ENCODE measurements around the gene PRKCI.
"Not testable (repeated sequence)": the region's sequence is repeated elsewhere in the genome, so short reads cannot be mapped to it uniquely, and the experiment has no call there.

The PRKCI gene

GRCh38 chr3:170330366-170330765 is 108.1 kb downstream of the PRKCI start:
- DNase-seq (ENCODE audit: low read depth, low spot score), result peak; percentile 65
- in situ Hi-C loops (cut with HindIII; ENCODE audit: low sequenced_read_pairs), result no loop called here
- TF ChIP-seq CTCF (IDR thresholded peaks at IDR 0.05; ENCODE audit: low read depth, low read length), result no peak

GRCh38 chr3:170331143-170331542 is 108.9 kb downstream of the PRKCI start:
- no peak for TF ChIP-seq CTCF (IDR thresholded peaks at IDR 0.05; ENCODE audit: low read depth, low read length)

More at GRCh38 chr3:170330366-170330765, 108.1 kb downstream of the PRKCI start:
- no peak overlapping the region for H3K4me3 ChIP-seq (ENCODE audit: low read depth, low read length)

GRCh38 chr3:170337420-170337819 is 115.2 kb downstream of the PRKCI start:
- TF ChIP-seq CTCF (IDR thresholded peaks at IDR 0.05; ENCODE audit: low read depth, low read length), result no peak
- DNase-seq (ENCODE audit: low read depth, low spot score), result no peak
- in situ Hi-C loops (cut with HindIII; ENCODE audit: low sequenced_read_pairs), result no loop called here
- H3K4me3 ChIP-seq (ENCODE audit: low read depth, low read length), result no peak overlapping the region

More at GRCh38 chr3:170331143-170331542, 108.9 kb downstream of the PRKCI start:
- no peak for DNase-seq (ENCODE audit: low read depth, low spot score)
- in situ Hi-C loops (cut with HindIII; ENCODE audit: low sequenced_read_pairs), result no loop called here
- H3K4me3 ChIP-seq (ENCODE audit: low read depth, low read length), result no peak overlapping the region

DNA sequence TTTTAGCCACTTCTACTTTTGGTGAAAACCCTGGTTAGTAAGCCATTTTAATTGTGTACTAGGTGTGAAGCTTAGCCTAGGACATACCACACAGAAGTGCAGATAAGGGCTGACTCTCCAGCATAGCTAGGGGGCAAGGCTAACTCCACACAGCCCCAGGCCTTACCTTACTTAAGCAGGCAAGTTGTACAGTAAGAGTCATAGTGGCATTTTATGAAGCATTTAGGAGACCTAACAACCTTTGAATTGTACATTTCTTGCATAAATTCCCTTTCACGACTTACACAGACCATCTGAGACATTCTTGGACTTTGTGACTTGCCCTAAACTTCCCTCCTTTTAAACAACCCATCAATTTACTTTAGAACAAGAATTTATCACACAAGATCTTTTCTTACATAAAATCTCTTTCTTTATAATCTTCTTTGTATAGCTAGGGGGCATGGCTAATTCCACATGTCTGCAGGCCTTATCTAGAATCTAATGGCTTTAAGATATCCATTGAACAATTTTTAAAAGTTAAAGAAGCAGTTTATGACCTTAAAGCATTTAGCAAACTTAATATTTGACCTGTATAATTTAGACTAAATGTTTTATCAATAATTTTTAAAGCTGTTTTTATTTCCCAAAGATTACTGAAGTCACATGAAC is 116.6 kb downstream of the PRKCI start:
- DNase-seq (ENCODE audit: low read depth, low spot score), result no peak
- no peak overlapping the region for H3K4me3 ChIP-seq (ENCODE audit: low read depth, low read length)
- in situ Hi-C loops (cut with HindIII; ENCODE audit: low sequenced_read_pairs), result no loop called here
- TF ChIP-seq CTCF (IDR thresholded peaks at IDR 0.05; ENCODE audit: low read depth, low read length), result no peak

GRCh38 chr3:170342273-170342672 is 120.0 kb downstream of the PRKCI start:
- H3K4me3 ChIP-seq (ENCODE audit: low read depth, low read length); in situ Hi-C loops (cut with HindIII; ENCODE audit: low sequenced_read_pairs): not testable (repeated sequence)

DNA sequence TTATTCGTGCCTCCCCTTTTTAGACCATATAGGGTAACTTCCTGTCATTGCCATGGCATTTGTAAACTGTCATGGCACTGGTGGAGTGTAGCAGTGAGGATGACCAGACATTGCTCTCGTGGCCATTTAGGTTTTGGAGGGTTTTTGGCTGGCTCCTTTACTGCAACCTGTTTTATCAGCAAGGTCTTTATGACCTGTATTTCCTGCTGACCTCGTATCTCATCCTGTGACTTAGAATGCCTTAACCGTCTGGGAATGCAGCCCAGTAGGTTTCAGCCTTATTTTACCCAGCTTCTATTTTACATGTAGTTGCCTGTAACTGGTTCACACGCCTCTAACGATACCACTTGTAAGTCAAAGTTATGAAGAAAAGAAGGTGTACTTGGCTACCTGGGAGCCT is 121.6 kb downstream of the PRKCI start:
- H3K4me3 ChIP-seq (ENCODE audit: low read depth, low read length); in situ Hi-C loops (cut with HindIII; ENCODE audit: low sequenced_read_pairs); DNase-seq (ENCODE audit: low read depth, low spot score): not testable (repeated sequence)

More at GRCh38 chr3:170342273-170342672, 120.0 kb downstream of the PRKCI start:
- not testable (repeated sequence) for DNase-seq (ENCODE audit: low read depth, low spot score)

GRCh38 chr3:170344971-170345370 is 122.7 kb downstream of the PRKCI start:
- in situ Hi-C loops (cut with HindIII; ENCODE audit: low sequenced_read_pairs), result no loop called here
- no peak overlapping the region for H3K4me3 ChIP-seq (ENCODE audit: low read depth, low read length)
- TF ChIP-seq CTCF (IDR thresholded peaks at IDR 0.05; ENCODE audit: low read depth, low read length), result no peak
- DNase-seq (ENCODE audit: low read depth, low spot score), result no peak

Data from astrocyte of the spinal cord (primary cell).